HepG2 (cell line): ENCODE results near the gene TBC1D20. TPM values are rescaled to one million over a fixed set of nuclear protein-coding genes. Genes with fewer than 3 reads are reported as not detected.

Experiments used
- BORCS8-MEF2B ChIP-seq: sonication (generic); formaldehyde crosslinking; IDR thresholded peaks from 2 replicates; pipeline ENCODE4 v1.8.0; 2022; ENCODE audit warnings: mild to moderate bottlenecking, missing genetic modification reagents
- CEBPG ChIP-seq: IDR thresholded peaks from 2 replicates; pipeline ENCODE4 v1.6.1; 2016
- DMTF1 ChIP-seq: sonication (generic); formaldehyde crosslinking; IDR thresholded peaks from 2 replicates; pipeline ENCODE4 v1.4.0; 2020; ENCODE audit warnings: mild to moderate bottlenecking, missing genetic modification reagents
- ETV5 ChIP-seq: IDR thresholded peaks from 2 replicates; pipeline ENCODE4 v1.6.1; 2018; ENCODE audit warnings: missing biosample characterization, missing genetic modification reagents, inconsistent platforms, borderline replicate concordance
- ISX ChIP-seq: sonication (generic); formaldehyde crosslinking; conservative IDR thresholded peaks from 2 replicates; pipeline ENCODE4 v1.5.0; 2020; ENCODE audit warnings: missing genetic modification reagents
- KLF6 ChIP-seq: IDR thresholded peaks from 2 replicates; pipeline ENCODE4 v1.8.0; 2016; ENCODE audit warnings: missing biosample characterization, missing genetic modification reagents
- MTERF4 ChIP-seq: sonication (generic); formaldehyde crosslinking; IDR thresholded peaks from 2 replicates; pipeline ENCODE4 v1.8.0; 2023; ENCODE audit warnings: mild to moderate bottlenecking, missing genetic modification reagents
- PAWR ChIP-seq: sonication (generic); formaldehyde crosslinking; IDR thresholded peaks from 2 replicates; pipeline ENCODE4 v1.4.0; 2020; ENCODE audit warnings: missing genetic modification reagents, mild to moderate bottlenecking, borderline replicate concordance
- PHB2 ChIP-seq: fragments of 450-650 bp; IDR thresholded peaks from 2 replicates; pipeline ENCODE4 v1.6.1; 2018; ENCODE audit not compliant: partially characterized antibody
- RBAK ChIP-seq: sonication (generic); formaldehyde crosslinking; IDR thresholded peaks from 2 replicates; pipeline ENCODE4 v1.5.1; 2020; ENCODE audit warnings: mild to moderate bottlenecking, missing genetic modification reagents
- SP1 ChIP-seq, 2 experiments: fragments of 450-650 bp in 1 of 2; sonication (generic) in 1 of 2; formaldehyde crosslinking in 1 of 2; IDR thresholded peaks; 2 replicates each; pipeline versions ENCODE4 v1.4.0 to v1.6.1; 2016 to 2020; ENCODE audit warnings: missing genetic modification reagents in 1 of 2
- SYNCRIP ChIP-seq: fragments of 200-400 bp; formaldehyde crosslinking; IDR thresholded peaks from 2 replicates; pipeline ENCODE4 v1.6.1; 2018; ENCODE audit warnings: mild to moderate bottlenecking, low read depth, low read length; ENCODE audit not compliant: insufficient read depth
- ZFAT ChIP-seq: sonication (generic); formaldehyde crosslinking; conservative IDR thresholded peaks from 2 replicates; pipeline ENCODE4 v1.8.1; 2023; ENCODE audit warnings: missing genetic modification reagents, inconsistent platforms
- ZNF124 ChIP-seq: sonication (generic); formaldehyde crosslinking; IDR thresholded peaks from 2 replicates; pipeline ENCODE4 v1.4.0; 2020; ENCODE audit warnings: missing genetic modification reagents
- ZNF235 ChIP-seq: sonication (generic); formaldehyde crosslinking; IDR thresholded peaks from 2 replicates; pipeline ENCODE4 v1.8.1; 2023; ENCODE audit warnings: mild to moderate bottlenecking, missing genetic modification reagents, borderline replicate concordance
- ZNF280B ChIP-seq: sonication (generic); formaldehyde crosslinking; IDR thresholded peaks from 2 replicates; pipeline ENCODE4 v1.5.0; 2020; ENCODE audit warnings: missing genetic modification reagents, mild to moderate bottlenecking, borderline replicate concordance
- ZNF558 ChIP-seq: sonication (generic); formaldehyde crosslinking; IDR thresholded peaks from 2 replicates; pipeline ENCODE4 v1.9.0; 2022; ENCODE audit warnings: mild to moderate bottlenecking, missing genetic modification reagents, borderline replicate concordance
- polyA plus RNA-seq, 8 experiments: library from polyadenylated mRNA; depleted of rRNA in 3 of 8; stranded (reverse) in 7 of 8; unstranded in 1 of 8; fragments of >200 nt; fragmentation: Illumina TruSeq in 4 of 8; extraction: Trizol in 4 of 8; gene quantifications; 2 replicates each; pipeline versions ENCODE4 v1.2.1 to v1.2.3, GENCODE V29; 2011 to 2016; ENCODE audit warnings: low read depth in 4 of 8, missing spikeins in 1 of 8, mixed read lengths in 1 of 8; ENCODE audit not compliant: insufficient read depth in 1 of 8
- total RNA-seq, 5 experiments: library from RNA; depleted of rRNA; stranded (reverse); fragments of >200 nt; fragmentation: Illumina TruSeq; extraction: Trizol; gene quantifications; 2 replicates each; pipeline ENCODE4 v1.2.3, GENCODE V29; 2016; ENCODE audit warnings: low read depth in 1 of 5
- TF ChIP-seq, protein P1 (sequence below): sonication (generic); formaldehyde crosslinking; IDR thresholded peaks from 2 replicates; pipeline ENCODE4 v1.4.0; 2020; ENCODE audit warnings: mild to moderate bottlenecking, missing genetic modification reagents

TBC1D20 gene
- total and polyA plus RNA-seq, 2 of the 13 experiments (the other 11 are each of a cell fraction or from before 2014, with no cell fraction given) = 36.6 to 47.1 TPM

- TF ChIP-seq MTERF4 (CRISPR knock-in tag) (no peak; the same call in 1 of the 2 replicates), CEBPG (CRISPR knock-in tag) (no peak), ZNF235 (CRISPR knock-in tag) (no peak), ZNF280B (0 out of 2 replicates have a peak, but pooled peaks have one; percentile 56), ZNF124 (CRISPR knock-in tag) (no peak), ZNF558 (no peak), ETV5 (CRISPR knock-in tag) (no peak), SP1 (IDR thresholded peaks at IDR 0.05) (no peak), SP1 (CRISPR knock-in tag; IDR thresholded peaks at IDR 0.05) (no peak), PAWR (CRISPR knock-in tag) (no peak), BORCS8-MEF2B (no peak), ZFAT (CRISPR knock-in tag) (no peak), RBAK (CRISPR knock-in tag) (no peak), KLF6 (CRISPR knock-in tag) (no peak), SYNCRIP (no peak), ISX (CRISPR knock-in tag) (no peak), PHB2 (no peak), DMTF1 (no peak)
- TF ChIP-seq, protein P1, sequence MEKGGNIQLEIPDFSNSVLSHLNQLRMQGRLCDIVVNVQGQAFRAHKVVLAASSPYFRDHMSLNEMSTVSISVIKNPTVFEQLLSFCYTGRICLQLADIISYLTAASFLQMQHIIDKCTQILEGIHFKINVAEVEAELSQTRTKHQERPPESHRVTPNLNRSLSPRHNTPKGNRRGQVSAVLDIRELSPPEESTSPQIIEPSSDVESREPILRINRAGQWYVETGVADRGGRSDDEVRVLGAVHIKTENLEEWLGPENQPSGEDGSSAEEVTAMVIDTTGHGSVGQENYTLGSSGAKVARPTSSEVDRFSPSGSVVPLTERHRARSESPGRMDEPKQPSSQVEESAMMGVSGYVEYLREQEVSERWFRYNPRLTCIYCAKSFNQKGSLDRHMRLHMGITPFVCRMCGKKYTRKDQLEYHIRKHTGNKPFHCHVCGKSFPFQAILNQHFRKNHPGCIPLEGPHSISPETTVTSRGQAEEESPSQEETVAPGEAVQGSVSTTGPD = no peak
Measured at GRCh38 chr20:402496-402885, 59.8 kb downstream of the TBC1D20 start (continued).
